ENCODE data around the gene GAS2L1. TPM values are rescaled to one million over a fixed set of nuclear protein-coding genes. Genes with fewer than 3 reads are reported as not detected.

GAS2L1 gene
- total and polyA plus RNA-seq, 2 donors (not counting 1 experiment from before 2014, with no cell fraction given): 0.25 TPM; not detected in 1

DNA sequence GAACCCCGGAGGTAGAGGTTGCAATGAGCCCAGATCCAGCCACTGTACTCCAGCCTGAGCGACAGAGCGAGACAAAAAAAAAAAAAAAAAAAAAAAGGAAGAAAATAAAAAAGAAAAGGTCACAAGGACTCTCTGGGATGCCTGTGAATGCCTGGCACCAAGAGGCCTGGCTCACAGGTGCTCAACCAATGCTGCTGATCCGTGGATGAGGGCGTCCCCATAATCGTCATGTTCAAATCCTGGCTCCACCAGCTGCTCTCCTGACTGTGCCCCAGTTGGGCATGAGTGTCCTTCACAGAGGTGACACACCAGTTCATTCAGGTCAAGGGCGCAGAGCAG is 645 bp upstream of the GAS2L1 start:
- no peaks in the 10 kb centered on the region for H3K9me3 Mint-ChIP-seq (ENCODE audit: insufficient read depth)
- DNase-seq (no peak), ATAC-seq (ENCODE audit: low read depth) (no peak)
- H3K27ac ChIP-seq (ENCODE audit: low read length in 2 of 2): no peak overlapping the region
- intact Hi-C loops (cut with micrococcal nuclease): no loop called here
- peaks cover 2% of the 10 kb centered on the region for H3K79me2 ChIP-seq (ENCODE audit: control insufficient read depth, insufficient read depth, low read length)
- no peaks in the 10 kb centered on the region for H4K20me1 ChIP-seq (ENCODE audit: control insufficient read depth, insufficient read depth, low read length, poor library complexity, severe bottlenecking)
- peak overlapping the region; percentile 68 for H3K9ac ChIP-seq (ENCODE audit: low read length)
- POLR2A ChIA-PET: interaction anchor here (0.7 kb wide), 1 partner anchor 160 kb away, joined by 6 read pairs; no protein-coding TSS in a partner anchor
- H3K4me3 ChIP-seq (ENCODE audit: control extremely low read depth in 1 of 5, extremely low read depth in 1 of 5, insufficient read depth in 1 of 5, low read depth in 2 of 5, low read length in 4 of 5): no peak overlapping the region
- CTCF ChIA-PET: interaction anchor here (0.7 to 1.6 kb wide), 2 partner anchors 219 to 1174 kb away, joined by 3 to 5 read pairs; no protein-coding TSS in a partner anchor
- peaks cover 0 to 14% (median 0%) of the 10 kb centered on the region in 3 donors for H3K9me3 ChIP-seq (ENCODE audit: control extremely low read depth in 1 of 3, control insufficient read depth in 2 of 3, insufficient read depth in 1 of 3, low read length in 2 of 3)
- peaks cover 0 to 2% of the 10 kb centered on the region in 2 experiments for H3K36me3 ChIP-seq (replicated peaks in 1 of 2; ENCODE audit: control extremely low read depth in 1 of 2, control insufficient read depth in 1 of 2, extremely low read depth in 1 of 2, insufficient read depth in 2 of 2, low read length in 1 of 2)
- peak overlapping the region; percentile 99 for H3K4me2 ChIP-seq (replicated peaks; ENCODE audit: low read depth, low read length, poor library complexity, severe bottlenecking)
- WGBS (ENCODE audit: insufficient coverage): 31% methylated on average over 4 of the region's 7 CpGs
- TF ChIP-seq EZH2 (IDR thresholded peaks at IDR 0.05; ENCODE audit: borderline replicate concordance, insufficient read depth, low read depth, low read length, poor library complexity, severe bottlenecking): no peak
- TF ChIP-seq, protein P1, sequence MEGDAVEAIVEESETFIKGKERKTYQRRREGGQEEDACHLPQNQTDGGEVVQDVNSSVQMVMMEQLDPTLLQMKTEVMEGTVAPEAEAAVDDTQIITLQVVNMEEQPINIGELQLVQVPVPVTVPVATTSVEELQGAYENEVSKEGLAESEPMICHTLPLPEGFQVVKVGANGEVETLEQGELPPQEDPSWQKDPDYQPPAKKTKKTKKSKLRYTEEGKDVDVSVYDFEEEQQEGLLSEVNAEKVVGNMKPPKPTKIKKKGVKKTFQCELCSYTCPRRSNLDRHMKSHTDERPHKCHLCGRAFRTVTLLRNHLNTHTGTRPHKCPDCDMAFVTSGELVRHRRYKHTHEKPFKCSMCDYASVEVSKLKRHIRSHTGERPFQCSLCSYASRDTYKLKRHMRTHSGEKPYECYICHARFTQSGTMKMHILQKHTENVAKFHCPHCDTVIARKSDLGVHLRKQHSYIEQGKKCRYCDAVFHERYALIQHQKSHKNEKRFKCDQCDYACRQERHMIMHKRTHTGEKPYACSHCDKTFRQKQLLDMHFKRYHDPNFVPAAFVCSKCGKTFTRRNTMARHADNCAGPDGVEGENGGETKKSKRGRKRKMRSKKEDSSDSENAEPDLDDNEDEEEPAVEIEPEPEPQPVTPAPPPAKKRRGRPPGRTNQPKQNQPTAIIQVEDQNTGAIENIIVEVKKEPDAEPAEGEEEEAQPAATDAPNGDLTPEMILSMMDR (IDR thresholded peaks at IDR 0.05): no peak
- peaks cover 16 to 22% of the 10 kb centered on the region in 2 donors for H3K4me1 ChIP-seq (ENCODE audit: control insufficient read depth in 2 of 2, insufficient read depth in 2 of 2, low read length in 2 of 2)
- H3K27me3 ChIP-seq (replicated peaks in 1 of 4; ENCODE audit: control extremely low read depth in 1 of 4, control insufficient read depth in 3 of 4, insufficient read depth in 4 of 4, low read length in 3 of 4): peaks cover 0 to 40% (median 16%) of the 10 kb centered on the region in 4 experiments
- H2AFZ ChIP-seq (ENCODE audit: insufficient read depth, low read depth, low read length, poor library complexity, severe bottlenecking): peak overlapping the region; percentile 74
- H3K4me1 Mint-ChIP-seq: peaks cover 20% of the 10 kb centered on the region
- H3K27me3 Mint-ChIP-seq: peaks cover 21% of the 10 kb centered on the region
- peak overlapping the region; percentile 83 for H3K4me3 Mint-ChIP-seq
- H3K27ac Mint-ChIP-seq: no peak overlapping the region

DNA sequence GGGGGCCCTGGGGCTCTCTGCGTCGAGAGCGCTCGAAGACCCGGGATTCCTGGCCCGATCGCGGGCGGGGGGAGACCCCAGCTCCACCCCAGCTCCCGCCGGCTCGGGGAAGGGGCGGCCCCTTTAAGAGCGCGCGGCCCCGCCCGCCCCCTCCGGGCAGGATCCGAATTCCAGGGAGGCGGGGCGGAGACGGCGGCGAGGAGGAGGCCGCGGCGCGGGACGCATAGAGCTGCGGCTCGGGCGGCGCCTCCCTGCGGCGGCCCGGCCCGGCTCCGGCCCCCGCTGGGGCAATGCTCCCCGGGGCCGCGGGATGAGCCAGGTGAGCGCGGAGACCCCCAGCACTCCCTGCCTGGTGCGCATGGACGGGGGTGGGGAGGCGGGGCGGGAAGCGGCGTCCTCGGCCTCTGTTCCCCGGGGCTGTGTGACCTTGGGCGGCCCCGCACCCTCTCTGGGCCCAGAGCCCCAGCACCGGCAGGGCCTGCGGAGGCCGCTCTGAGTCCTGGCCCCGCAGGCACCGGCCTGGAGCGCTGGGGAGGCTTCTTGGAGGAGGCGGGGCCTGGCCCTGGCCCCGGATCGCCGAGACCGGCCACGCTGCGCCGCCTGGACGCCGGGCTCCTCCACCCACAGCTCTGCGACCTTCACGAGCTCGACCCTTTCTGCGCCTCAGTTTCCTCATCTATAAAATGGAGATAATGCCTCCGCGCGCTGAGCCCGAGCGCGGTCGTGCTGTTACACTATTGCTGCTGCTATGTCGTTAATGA is 565 bp downstream of the GAS2L1 start:
- POLR2A ChIA-PET: no interaction called here
- peak overlapping the region; percentile 74 for H2AFZ ChIP-seq (ENCODE audit: insufficient read depth, low read depth, low read length, poor library complexity, severe bottlenecking)
- no peak for ATAC-seq (ENCODE audit: low read depth)
- H3K36me3 ChIP-seq (replicated peaks in 1 of 2; ENCODE audit: control extremely low read depth in 1 of 2, control insufficient read depth in 1 of 2, extremely low read depth in 1 of 2, insufficient read depth in 2 of 2, low read length in 1 of 2): no peaks in the 10 kb centered on the region
- peaks cover 0 to 19% (median 0%) of the 10 kb centered on the region in 3 donors for H3K9me3 ChIP-seq (ENCODE audit: control extremely low read depth in 1 of 3, control insufficient read depth in 2 of 3, insufficient read depth in 1 of 3, low read length in 2 of 3)
- H3K9ac ChIP-seq (ENCODE audit: low read length): peak overlapping the region; percentile 68
- peaks cover 25% of the 10 kb centered on the region for H3K27me3 Mint-ChIP-seq
- CTCF ChIA-PET: interaction anchor here (0.5 to 1.6 kb wide), 2 partner anchors 218 to 879 kb away, joined by 3 to 5 read pairs; no protein-coding TSS in a partner anchor
- H3K4me1 Mint-ChIP-seq: peaks cover 24% of the 10 kb centered on the region
- H3K27ac ChIP-seq (ENCODE audit: low read length in 2 of 2): no peak overlapping the region
- peak overlapping the region in 4 of 5 experiments; percentile 33 to 71 (median 50) for H3K4me3 ChIP-seq (ENCODE audit: control extremely low read depth in 1 of 5, extremely low read depth in 1 of 5, insufficient read depth in 1 of 5, low read depth in 2 of 5, low read length in 4 of 5)
- H4K20me1 ChIP-seq (ENCODE audit: control insufficient read depth, insufficient read depth, low read length, poor library complexity, severe bottlenecking): no peaks in the 10 kb centered on the region
- TF ChIP-seq, protein P1 (IDR thresholded peaks at IDR 0.05): no peak
- TF ChIP-seq EZH2 (IDR thresholded peaks at IDR 0.05; ENCODE audit: borderline replicate concordance, insufficient read depth, low read depth, low read length, poor library complexity, severe bottlenecking): no peak
- 19% methylated on average over 83 of the region's 83 CpGs for WGBS (ENCODE audit: insufficient coverage)
- H3K27ac Mint-ChIP-seq: no peak overlapping the region
- H3K9me3 Mint-ChIP-seq (ENCODE audit: insufficient read depth): no peaks in the 10 kb centered on the region
- H3K27me3 ChIP-seq (replicated peaks in 1 of 4; ENCODE audit: control extremely low read depth in 1 of 4, control insufficient read depth in 3 of 4, insufficient read depth in 4 of 4, low read length in 3 of 4): peaks cover 0 to 50% (median 18%) of the 10 kb centered on the region in 4 experiments
- H3K79me2 ChIP-seq (ENCODE audit: control insufficient read depth, insufficient read depth, low read length): peaks cover 2% of the 10 kb centered on the region
- peak overlapping the region; percentile 85 for H3K4me3 Mint-ChIP-seq
- H3K4me1 ChIP-seq (ENCODE audit: control insufficient read depth in 2 of 2, insufficient read depth in 2 of 2, low read length in 2 of 2): peaks cover 22 to 29% of the 10 kb centered on the region in 2 donors
- intact Hi-C loops (cut with micrococcal nuclease): no loop called here
- DNase-seq: peak; percentile 21
- H3K4me2 ChIP-seq (replicated peaks; ENCODE audit: low read depth, low read length, poor library complexity, severe bottlenecking): peak overlapping the region; percentile 99

Measured in B cell (primary cell).